Stimulated activated CD4-positive, alpha-beta T cell treated with anti-CD3 and anti-CD28 coated beads, Interleukin-2, amount 100 ng/mL, for 24 hours (primary cell): ENCODE data around the gene UTP25.
"Not testable (repeated sequence)": the region's sequence is repeated elsewhere in the genome, so short reads cannot be mapped to it uniquely, and the experiment has no call there.

ENCODE experiments used
- DNase-seq, 2 donors: peaks; one replicate each; pipeline ENCODE4 v3.0.0-alpha.2; 2020

The UTP25 gene, protein sequence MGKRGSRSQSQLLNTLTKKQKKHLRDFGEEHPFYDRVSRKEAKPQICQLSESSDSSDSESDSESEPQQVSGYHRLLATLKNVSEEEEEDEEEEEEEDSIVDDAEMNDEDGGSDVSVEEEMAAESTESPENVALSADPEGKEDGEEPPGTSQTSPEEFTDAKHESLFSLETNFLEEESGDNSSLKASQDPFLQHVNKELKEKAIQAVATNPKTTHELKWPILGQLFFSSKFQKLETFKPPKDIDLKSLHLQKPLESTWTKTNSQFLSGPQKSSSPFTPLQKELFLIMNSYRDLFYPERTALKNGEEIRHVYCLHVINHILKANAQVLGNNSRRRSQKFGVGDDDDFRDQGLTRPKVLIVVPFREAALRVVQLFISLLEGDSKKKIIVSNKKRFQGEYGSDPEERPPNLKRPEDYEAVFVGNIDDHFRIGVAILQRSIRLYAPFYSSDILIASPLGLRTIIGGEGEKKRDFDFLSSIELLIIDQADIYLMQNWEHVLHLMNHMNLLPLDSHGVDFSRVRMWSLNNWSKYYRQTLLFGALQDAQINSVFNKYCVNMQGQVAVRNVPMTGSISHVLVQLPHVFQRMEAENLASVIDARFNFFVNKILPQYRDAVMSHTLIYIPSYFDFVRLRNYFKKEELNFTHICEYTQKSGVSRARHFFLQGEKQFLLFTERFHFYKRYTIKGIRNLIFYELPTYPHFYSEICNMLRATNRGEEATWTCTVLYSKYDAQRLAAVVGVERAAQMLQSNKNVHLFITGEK

GRCh38 chr1:209827384-209828262 lies at the start of gene UTP25:
TSS of gene UTP25 (plus strand) at chr1:209827972. CDS start at chr1:209828064, 92 bp downstream.
- DNase-seq, result peak; percentile 93 to 94

- DNase-seq, result no peak
These were observed 49.7 kb upstream of the UTP25 start for GRCh38 chr1:209778102-209778501.

- DNase-seq, result no peak
These were observed 47.5 kb upstream of the UTP25 start for GRCh38 chr1:209780268-209780667.

- DNase-seq, result no peak
These were observed 44.4 kb upstream of the UTP25 start for GRCh38 chr1:209783386-209783785.

GRCh38 chr1:209784265-209785169 lies 43.3 kb upstream of the UTP25 start, which contains the start of gene C1orf74:
TSS of gene C1orf74 (minus strand) at chr1:209784559. CDS start at chr1:209783634, 925 bp downstream.
- peak; percentile 99 to 100 for DNase-seq

- no peak for DNase-seq
These were observed 42.2 kb upstream of the UTP25 start for GRCh38 chr1:209785592-209785991.

DNA sequence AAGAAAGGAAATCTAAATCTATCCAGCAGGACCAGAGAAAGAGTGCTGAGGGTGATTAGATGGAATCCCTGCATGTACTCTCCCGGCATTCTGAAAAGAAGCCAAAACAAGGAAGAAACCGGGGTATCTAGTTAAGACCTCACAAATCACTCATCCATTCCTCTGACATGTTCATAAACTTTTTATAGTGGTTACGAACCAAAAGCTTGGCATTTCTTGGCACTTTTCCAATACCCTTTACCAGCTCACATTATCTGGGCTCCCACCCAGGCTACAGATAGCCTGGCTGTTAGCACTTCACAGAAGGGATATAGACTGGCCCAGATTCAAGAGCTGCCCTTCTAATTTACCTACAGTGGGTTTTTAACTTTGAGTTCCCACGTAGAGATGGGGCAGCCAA lies 41.6 kb upstream of the UTP25 start:
- DNase-seq, result no peak

GRCh38 chr1:209787551-209787950 lies 40.2 kb upstream of the UTP25 start:
- DNase-seq, result no peak

DNA sequence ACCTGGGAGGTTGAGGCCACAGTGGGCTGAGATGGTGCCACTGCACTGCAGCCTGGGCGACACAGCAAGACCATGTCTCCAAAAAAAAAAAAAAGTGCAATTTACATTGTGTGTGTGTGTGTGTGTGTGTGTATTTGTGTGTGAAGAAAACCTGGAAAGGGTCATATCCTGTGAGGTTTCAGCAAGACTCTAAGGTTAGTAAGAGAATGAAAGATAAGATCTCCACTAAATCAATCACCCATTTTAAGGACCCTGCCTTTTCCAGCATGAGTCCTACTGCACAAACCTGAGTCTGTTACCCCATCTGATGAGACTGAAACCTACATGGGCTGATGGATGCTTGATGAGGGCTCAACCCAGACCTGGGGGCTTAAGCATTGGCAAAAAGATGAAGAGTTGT lies 38.5 kb upstream of the UTP25 start:
- DNase-seq, result no peak

DNA sequence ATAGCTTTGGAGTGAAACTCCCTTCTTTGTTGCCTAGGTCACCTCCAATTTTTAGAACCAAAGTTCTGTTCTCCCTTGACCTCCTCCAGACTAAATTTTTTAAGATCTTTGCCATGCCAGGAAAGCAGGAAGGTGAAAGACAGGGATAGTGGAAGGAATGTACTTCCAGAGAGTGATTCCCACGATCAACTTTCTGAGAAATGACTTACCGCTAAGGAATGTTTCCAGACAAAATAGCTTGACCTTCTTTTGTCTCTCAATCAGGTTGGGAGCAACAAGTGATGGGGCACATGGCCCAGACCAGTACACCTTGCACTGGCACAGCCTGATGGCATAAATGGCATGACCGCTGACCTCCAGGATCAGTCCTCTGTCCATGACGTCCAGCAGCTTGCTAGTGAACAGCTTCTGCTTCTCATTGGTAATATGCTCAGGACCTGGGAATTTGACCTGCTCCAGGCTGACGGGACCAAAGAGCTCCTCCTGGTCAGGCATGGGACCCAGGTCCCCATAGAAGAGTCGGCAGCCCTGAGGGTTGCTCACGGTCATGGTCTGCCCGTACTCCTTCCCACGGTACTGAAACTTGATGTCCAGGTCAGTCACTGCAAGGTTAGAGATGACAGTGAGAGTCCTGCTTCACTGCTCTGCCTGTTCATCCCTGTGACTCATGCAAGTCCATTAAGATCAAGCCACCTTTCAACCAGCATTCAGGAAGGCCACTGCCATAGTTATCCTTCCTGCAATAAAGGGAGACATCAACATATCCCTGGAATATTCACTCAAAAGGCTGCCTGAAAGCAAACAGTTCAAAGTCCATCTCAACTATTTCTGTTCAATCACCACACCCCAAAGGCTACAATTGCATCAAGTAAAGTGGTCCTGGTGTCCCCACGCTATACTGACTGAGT lies 37.2 kb upstream of the UTP25 start:
- no peak for DNase-seq

DNA sequence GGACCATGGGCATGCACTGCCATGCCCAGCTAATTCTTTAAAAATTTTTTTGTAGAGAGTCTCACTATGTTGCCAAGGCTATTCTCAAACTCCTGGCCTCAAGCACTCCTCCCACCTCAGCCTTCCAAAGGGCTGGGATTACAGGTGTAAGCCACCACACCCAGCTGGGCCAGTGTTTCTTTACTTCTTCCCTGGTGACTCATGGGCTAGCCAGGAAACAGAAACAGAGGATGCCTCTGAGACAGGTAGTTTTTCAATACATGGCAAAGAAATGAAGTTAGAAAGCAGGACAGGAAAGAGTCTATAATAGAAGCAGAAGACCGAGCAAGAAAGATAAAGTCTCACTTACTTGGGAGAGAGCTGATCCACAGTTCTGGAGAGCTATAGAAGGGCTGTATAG lies 35.9 kb upstream of the UTP25 start:
- DNase-seq, result no peak

- not testable (repeated sequence) for DNase-seq
These were observed 34.1 kb upstream of the UTP25 start for GRCh38 chr1:209793711-209794110.

- DNase-seq, result no peak
These were observed 29.7 kb upstream of the UTP25 start for GRCh38 chr1:209797978-209798639.

GRCh38 chr1:209800984-209801834 lies 26.6 kb upstream of the UTP25 start:
- no peak for DNase-seq

DNA sequence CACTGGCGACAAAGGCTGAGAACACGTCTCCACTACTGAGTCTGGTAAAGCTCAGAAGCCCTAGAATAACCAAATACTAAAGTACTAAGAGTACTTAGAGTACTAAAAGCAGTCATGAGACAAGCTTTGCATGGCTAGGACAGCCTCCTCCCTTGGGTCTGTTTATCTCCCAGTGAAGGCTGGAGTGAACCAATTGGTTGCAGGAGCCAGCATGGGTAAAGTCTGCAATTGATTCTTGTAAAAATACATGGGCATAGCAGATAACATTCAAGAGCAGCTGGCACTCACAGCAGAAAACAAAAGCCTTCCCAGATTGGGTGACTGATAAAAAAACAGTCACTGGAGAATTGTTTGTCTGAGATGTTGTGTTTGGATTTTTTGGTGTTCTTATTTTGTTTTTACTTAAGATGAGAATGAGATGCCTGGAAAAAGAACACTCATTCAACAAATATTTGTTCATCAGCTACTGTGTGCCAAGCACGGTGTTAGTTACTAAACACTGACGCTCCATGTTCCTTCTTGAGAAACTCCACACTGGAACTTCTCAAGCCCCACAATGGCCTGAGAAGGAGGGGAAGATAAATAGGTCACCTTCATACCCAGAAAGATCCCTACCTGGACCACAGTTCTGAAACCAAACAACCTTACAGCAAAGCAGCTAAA lies 25.5 kb upstream of the UTP25 start:
- DNase-seq, result no peak

GRCh38 chr1:209802780-209803152 lies 25.0 kb upstream of the UTP25 start:
- DNase-seq, result no peak

DNA sequence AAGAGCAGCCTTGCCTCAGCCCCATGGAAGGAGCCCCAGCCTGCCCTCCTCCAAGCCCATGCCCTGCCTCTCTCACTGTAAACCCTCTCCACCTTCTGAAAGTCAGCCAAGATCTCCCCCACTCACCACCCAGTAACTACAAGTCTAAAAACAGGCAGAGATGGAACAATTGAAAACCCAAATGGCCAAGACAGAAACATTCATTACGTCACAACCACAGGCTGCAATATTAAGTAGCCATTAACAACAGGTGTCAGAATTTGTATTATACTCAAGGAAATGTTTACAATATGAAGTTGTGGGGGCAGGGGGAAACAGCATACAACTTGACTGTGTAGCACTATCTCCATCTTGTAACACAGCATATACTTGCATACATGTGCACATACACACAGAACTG lies 24.2 kb upstream of the UTP25 start:
- no peak for DNase-seq

DNA sequence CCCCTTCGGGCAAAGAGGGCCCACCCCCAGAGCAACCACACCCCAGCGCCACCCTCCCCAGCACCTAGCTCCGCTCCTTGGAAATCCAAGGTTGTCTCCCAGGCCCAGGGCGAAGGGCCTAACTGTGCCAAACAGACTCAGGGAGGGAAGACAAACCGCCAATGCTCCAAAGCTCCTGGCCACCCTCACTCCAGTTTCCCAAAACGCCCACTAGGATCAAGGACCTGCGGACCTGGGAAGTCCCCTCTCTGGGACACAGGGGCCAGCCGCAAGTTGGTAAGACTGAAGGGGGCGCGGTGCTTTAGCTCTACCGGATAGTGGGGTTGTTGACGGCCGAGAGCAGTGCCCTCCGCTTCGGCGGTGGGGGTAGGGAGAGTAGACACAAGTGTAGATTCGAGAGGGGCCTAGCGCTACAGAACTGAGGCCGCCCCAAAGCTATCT lies 22.4 kb upstream of the UTP25 start:
- no peak for DNase-seq
